Epidermal melanocyte (primary cell): ENCODE measurements around the gene ABHD10.
"Not testable (repeated sequence)": the region's sequence is repeated elsewhere in the genome, so short reads cannot be mapped to it uniquely, and the experiment has no call there.

Experiments
- DNase-seq: peaks from one replicate; pipeline ENCODE4 v3.0.0; 2011; ENCODE audit warnings: low spot score; ENCODE audit not compliant: insufficient read length

ABHD10 gene

DNA sequence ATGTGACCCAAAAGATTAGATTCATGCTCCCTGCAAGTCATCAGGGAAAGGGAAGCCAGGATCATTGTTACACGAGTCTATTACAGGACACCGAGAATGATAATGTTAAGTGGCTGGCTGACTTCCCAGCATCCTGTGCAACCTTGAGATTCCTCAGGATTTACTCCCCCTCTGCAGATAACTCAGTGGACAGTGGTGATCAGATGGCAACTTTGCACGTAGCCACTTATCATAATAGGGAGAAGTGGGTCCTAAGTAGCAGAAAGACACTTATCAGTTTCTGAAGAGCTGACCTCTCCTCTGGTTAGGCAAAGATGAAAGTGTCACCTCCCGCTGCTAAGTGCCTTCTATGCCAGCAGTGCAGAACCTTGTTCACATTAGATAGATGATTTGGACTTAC is 49.0 kb downstream of the ABHD10 start:
- no peak for DNase-seq

DNA sequence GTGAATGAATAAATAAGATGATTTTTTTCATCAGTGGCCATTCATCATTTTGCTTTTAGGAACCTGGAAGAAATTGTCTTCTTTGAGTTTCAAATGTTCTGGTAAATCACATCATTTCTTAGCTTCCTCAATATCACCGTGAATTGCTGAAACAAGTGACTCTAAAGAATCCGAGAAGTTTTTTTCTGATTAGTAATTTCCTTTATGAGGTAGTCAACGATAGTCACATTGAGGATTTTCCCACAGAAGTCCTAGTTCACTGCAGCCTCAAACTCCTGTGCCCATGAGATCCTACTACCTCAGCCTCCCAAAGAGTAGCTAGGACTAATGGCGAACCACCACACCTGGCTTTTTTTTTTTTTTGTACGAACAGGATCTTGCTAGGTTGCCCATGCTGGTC is 52.1 kb downstream of the ABHD10 start:
- no peak for DNase-seq

DNA sequence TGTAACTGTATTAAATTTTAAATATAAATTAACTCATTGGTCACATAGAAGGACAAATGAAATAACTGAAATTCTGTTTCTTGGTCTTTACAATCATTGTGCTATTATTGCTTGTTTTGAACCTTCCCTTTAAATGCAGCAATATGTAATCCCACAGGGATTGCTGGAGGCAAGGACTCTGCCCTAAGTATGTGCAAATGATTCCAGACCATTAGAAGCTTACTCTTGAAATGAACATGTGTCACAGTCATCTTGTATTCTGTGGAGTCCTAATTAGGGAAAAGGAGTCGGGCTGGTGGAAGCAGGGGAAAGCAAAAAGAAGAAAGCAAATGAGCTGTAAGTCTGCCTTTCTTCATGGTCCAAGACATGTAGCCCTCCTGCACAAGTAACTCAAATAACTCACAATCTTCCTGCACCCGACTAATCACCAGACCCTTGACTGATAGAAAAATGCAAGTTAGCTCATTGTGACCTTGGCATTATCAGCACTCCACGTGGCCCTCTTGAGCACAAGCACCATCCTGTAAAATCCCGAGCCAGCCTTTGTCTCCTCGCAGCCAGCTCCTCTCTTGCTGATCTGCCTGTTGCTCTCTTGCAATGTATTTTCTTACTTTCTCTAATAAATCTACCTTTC is 53.4 kb downstream of the ABHD10 start:
- no peak for DNase-seq

DNA sequence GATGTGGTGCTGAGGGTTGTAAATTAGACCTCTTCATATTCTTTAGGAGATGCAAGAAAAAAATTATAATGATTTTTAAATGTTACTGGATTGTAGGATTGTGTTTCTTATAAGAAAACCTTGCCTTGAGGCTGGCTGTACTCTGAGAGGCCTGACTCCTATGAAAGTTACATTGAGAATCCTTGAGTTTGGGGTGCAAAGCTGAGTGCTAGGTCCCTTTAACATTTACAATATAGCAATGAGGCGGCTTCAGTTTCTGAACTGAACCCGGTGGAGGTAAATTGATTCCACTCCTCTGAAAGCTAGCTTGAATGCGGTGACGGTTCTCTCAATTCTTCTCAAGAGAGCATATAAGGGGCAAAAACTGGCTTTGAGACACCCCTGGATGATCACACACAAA is 55.6 kb downstream of the ABHD10 start, which contains the start of gene TMPRSS7:
Gene TMPRSS7, plus strand, starts transcription at position 301 of the 400 bp plus-strand sequence. CDS start 110 bp downstream, outside the sequence.
- no peak for DNase-seq

DNA sequence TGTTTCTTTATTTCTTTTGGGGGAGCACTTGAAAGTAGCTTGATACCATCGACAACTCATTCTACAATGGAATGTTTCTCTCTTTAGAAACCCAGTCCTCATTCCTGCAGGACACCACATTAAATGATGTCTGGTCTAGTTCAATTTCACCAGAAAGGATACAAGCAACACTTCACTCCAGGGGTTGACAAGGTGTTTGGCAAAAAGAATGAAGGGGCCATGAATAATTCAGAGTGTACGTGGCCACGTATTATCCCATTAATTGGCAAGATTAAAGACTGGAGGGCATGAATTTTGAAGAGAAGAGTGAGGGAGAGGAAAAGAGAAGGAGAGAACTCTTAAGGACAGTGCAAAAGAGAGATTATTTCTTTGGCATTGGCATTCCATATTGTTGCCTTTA is 56.4 kb downstream of the ABHD10 start:
- no peak for DNase-seq

DNA sequence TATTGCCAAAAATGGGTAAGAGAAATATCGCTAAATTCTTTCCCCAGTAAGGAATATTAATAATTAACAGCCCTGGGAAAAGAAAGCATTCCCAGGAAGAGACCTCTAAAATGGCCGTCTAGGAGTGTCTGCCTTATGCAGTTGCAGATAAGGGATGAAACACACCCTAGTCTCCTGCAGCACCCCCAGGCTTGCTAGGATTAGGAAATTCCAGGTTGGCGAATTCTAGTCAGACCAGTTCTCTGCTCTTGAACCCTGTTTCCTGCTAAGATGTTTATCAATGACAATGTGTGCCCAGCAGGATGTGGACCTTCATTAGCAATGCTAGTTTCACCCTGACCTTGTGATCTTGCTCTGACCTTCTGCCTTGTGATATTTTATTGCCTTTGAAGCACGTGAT is 58.4 kb downstream of the ABHD10 start:
- DNase-seq, result not testable (repeated sequence)

DNA sequence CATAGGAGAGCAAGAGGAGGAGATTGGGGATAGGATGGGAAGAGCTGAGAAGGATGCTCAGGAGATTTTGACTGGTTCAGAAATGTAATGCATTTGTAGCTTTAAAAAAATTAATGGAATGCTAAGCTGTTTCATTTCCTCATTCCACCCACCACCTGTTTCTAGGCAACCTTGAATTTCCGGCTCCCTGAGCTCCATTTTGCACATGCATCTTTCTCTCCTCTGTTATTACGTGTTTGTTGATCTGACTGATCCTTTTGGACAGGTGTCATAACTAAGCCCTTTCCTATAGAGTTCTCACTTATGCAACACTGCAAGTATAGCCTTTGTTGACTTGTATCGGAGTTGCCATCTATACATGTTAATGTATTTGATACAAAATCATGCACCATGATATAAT is 60.0 kb downstream of the ABHD10 start:
- DNase-seq, result no peak

DNA sequence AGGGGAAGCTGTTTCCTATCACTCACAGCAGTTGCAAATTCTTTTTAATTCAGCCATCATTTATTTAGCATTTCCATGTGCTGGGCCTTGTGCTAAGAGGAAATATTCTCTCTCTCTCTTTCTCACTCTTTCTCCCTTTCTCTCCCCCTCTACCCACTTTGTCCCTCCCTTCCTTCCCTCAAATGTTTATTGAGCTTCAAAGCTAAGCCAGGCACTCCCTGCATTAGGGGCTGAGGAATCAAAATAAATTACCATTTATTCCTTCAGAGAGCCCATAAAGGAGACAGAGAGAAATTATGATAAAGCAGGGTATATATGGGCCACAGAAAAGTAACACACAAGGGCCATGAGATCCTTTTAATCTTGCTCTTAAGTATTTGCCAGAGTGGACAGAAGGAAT is 62.5 kb downstream of the ABHD10 start:
- DNase-seq, result no peak

DNA sequence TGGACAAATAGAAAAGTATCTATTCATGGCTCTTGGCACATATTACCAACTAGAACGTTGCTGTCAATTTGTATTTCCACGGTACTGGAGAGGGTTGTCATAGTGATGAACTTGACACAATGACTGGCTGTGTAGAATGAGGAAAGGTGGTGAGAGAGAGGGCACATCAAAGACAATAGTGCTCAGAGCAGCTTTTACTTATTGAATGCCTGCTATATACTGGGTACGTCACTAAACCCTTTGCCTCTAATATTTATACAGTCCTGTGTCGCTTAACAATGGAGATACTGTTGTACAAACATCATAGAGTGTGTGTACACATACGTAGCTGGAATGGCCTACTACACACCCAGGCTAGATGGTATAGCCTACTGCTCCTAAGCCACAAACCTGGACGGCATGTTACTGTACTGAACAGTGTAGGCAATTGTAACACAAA is 64.0 kb downstream of the ABHD10 start:
- DNase-seq, result no peak
